GM18502 (cell line): ENCODE measurements around the gene EFNA4.

Experiments used
- ATAC-seq: cut with Tn5 transposase; IDR thresholded peaks from one replicate; pipeline ENCODE4 v1.9.1; 2021; ENCODE audit warnings: mild to moderate bottlenecking; ENCODE audit not compliant: unreplicated experiment, poor library complexity

EFNA4 gene

DNA sequence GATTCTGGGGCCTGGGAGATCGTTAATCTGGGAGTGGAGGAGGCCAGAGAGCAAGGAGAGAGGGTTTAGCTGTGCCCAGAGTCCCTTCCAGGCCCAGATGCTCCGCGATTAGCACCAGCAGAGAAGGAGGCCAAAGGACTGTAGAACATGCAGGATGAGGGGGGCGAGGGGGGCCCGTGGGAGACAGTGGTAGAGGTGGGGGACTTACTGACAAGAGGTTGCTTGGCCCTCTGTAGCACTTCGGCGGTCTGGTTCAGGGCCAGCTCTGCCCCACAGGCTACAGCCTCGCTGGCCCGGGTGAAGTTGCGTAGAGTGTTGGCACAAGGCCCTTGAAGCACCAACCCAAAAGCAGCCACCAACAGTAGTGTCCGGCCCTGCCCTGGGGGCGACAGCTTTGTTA is 30.7 kb upstream of the EFNA4 start:
- no peak for ATAC-seq

DNA sequence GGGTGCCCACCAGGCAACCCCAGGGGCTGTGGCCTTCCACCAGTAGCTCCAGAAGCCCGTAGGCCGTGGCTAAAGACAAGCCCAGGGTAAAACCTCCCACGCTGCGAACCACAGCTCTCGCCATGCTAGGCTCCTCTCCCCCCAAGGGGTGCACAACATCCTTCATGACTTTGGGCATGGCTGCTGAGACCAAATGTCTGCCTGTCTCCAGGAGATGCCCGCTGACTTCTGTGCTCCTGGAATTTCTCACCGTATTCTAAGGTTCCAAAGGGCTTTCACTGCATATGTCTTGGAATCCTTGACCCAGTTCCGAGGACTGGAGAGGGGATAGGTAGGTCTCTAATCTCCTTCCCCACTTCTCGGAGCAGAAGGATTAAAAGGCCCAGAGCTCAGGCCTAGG is 30.0 kb upstream of the EFNA4 start, which contains the start of the genes DCST1 and DCST2:
TSS of gene DCST1 (plus strand) at position 301 of the 400 bp plus-strand sequence. CDS start 213 bp downstream, outside the sequence.
TSS of gene DCST2 (minus strand) at position 258 of the 400 bp plus-strand sequence. CDS start at position 178, 80 bp downstream.
- no peak for ATAC-seq

DNA sequence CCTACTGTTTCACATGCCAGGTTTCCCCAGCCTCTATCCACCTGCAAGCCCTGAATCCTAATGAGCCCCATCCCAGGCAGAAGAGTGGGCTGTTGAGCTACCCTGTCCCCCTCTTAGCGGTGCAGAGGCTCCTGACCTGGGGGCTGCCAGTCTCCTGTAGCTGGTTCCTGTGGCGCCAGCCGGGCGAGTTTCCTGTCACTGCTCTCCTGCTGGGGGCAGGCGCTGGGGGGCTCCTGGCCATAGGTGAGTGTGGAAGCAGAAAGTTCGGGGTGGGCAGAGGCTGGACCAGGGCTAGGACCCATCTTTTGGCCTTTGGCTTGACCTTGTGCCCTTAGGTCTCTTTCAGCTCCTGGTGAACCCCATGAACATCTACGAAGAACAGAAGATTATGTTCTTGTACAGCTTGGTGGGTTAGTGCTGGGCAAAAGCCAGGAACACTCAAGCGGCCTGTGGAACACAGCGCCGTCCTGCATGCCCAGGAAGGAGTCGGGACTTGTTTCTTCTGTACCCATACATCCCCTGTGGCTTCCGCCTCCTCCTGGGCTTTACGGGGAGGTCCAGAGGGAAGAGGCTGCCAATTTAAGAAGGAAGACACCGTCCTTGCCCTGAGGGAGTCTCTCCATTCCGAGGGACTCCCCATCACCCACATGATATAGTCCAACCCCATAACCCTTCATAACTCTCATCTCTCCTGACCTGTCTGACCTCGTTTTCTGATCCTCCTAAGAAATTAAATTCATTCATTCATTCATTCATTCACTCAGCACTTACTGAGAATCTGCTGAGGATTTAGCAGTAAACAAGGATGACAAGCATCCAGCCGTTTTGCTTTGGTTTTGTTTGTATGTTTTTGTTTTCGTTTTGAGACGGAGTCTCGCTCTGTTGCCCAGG is 29.0 kb upstream of the EFNA4 start:
- no peak for ATAC-seq

DNA sequence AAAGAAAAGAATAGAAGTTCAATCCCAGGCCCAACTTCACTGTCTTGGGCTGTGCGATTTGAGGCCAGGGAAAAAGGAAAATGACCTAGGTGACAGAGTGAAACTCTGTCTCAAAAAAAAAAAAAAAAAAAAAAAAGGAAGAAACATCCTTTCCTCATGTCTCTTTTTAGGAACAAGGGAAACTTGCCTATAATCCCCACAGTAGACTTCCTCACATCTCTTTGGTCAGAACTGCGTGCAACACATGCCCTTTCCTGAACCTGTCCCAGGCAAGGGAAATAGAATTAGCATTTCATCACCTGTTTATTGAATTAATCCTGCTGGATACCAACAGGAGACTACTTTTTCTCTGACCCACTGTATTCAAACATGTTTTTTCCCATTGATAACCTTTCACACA is 27.6 kb upstream of the EFNA4 start:
- no peak for ATAC-seq

DNA sequence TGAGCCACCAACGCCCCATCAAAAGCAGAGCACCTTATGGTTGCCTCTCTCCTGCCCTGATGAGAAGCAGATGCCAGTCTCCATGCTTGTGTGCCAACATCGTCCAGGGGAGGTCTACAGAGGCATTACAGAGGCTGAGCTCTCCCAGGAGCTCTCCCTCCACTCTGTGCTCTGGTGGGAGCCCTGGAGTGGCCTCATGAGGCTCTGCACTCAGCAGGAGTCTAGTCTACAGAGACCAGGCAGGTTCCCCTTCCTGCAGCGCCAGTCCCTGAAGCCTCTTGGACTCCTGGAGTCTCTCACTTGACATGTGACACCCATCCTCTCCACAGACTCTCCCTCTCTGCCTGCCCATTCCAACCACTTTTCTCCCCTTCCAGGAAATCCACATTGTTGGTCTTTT is 26.5 kb upstream of the EFNA4 start:
- no peak for ATAC-seq

DNA sequence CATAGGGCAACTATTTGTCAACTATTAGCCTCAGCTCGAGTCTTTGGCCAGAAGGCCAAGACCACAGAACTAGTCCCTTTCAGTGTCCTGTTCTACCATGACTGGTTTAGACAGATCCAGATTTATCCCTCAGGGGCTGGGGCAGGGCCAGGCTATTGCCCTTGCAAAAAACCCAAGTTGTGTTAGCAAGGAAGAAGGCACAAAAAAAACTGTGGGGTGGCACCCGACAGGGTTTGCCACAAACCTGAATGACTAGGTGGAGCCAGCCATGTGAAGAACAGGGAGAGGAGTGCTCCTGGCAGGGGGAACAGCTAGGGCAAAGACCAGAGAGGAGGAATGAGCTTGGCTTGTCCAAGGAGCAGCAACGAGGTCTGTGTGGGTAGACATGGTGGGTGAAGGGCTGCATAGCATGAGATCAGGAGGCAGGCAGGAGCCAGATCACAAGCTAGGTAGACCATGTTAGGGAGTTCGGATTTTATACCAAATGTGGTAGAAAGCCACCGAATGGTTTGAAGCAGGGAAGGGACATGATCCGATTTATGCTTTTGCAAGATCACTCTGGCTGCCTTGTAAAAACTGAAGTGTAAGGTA is 25.6 kb upstream of the EFNA4 start:
- no peak for ATAC-seq

DNA sequence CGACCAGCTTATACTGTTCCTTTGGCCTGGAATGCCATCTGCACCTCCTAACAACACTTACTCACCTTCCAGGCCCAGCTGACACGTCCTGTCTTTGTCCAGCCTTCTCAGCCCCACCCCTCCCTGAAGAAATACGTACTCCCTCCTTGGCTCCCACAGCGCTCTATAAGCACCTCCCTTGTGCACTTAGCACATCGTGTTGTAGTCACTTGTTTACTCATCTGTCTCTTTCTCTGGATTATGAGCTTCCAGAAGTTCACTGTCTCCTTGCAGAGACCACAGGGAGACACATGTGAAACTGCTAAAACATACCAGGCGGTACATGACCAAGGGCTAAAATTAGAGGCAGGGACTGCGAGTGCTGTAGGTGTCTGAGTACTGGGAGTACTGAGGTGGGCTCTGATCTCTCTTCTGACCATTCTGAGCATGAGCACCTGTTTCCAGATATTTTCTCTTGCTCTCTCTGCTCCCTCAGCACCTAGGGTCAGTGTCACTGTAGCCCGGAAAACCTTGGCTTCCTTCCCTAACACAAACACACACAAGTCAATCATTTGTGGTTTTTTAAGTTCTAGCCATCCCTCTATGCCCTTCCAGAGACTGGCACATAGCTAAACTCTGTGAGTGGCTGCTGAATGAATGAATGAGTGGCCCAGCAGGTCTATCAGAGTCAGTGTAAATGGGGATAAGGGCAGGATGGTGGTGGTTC is 24.8 kb upstream of the EFNA4 start:
- no peak for ATAC-seq

DNA sequence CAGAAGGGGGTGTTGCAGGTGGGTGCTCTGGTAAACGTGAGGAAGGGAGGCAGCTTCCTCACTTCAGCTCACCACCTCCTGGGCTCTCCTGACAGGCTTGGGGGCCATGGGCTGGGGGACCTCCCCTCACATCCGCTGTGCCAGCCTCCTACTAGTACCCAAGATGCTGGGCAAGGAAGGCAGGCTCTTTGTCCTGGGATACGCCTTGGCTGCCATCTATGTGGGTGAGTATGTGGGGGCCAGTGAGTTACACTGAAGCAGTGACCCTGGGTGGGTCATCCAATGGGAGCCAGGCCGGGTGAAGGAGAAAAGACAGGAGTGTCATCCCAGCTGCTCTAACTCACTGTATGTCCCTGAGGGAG is 24.3 kb upstream of the EFNA4 start:
- ATAC-seq = no peak

DNA sequence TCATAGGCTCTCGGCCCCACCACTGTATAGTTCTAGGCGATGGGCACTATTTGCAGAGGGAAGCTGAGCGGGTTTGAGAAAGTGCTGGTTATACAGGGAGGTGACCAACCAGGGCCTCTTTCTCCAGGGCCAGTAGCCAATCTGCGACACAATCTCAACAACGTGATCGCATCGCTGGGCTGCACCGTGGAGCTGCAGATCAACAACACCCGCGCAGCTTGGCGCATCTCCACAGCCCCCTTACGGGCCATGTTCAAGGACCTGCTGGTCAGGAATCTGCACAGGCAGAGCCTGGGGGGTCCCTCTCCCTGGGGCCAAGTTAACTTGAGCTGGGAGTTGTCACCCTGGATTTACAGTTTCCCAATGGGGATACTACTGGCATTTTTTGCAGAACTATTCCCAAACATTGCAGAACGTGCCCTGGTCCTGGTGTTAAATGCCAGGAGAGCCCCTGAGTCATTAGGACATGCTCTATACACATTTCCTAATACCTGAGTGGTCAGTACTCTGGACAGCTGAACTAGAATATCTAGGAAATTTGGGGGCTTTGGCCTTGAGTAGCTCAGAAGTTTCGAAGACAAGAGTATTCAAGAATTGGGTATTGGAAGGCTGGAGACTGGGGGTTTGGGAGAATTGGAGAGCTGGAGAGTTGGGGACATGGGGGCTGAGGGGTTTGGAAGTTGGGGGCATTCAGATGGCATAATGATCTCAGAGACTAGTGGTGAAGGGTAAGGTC is 23.0 kb upstream of the EFNA4 start:
- no peak for ATAC-seq

DNA sequence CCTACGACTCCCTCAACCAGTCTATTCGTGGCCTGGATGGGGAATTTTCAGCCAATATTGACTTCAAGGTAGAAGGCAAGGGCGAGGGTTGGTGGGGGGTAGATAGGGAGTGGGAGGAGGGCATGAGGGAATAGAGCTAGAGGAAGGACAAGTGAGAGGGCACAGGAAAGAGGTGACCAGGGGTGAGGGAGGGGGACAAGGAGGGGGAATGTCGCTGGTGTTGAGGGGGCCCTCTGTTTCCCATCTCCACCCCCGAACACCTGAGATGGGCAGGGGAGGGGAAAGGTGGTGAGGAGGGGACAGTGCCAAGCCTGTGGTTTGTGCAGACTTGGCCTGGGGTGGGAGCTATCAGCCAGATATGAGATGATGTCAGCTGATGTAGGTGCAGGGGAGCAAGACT is 20.8 kb upstream of the EFNA4 start:
- ATAC-seq = no peak

DNA sequence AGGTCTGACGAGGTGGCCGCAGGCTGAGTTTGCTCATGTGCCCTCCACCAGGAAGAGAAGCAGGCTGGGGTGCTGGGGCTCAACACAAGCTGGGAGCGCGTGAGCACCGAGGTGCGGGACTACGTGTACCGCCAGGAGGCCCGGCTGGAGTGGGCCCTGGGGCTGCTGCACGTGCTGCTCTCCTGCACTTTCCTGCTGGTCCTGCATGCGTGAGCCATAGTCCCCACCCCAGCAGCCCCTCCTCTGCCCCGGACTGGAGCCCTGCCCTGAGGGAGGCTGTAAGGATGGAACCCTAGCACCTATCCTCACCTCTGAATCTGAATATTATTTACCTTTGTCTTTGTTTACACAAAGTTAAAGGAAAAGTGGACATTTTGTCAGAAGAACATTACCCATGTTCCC is 20.2 kb upstream of the EFNA4 start:
- ATAC-seq = no peak

DNA sequence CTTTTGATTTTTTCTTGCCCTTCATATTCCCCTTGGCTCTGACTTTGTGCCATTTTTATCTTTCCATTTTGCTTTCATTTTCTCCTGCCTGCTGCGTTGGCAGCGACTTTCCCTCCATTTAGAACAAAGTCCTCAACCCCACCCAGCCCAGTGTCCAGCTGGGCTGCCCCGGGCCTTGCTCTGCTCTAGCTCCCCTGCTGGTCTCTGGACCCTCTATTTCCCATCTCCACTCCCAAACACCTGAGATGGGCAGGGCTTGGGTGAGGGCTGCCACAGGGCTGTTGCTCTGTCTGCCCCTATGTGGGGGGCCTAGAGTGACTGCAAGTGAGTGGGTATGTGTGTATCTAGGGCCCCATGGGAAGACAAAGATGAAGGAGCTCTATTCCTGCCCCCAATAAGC is 19.7 kb upstream of the EFNA4 start:
- no peak for ATAC-seq

DNA sequence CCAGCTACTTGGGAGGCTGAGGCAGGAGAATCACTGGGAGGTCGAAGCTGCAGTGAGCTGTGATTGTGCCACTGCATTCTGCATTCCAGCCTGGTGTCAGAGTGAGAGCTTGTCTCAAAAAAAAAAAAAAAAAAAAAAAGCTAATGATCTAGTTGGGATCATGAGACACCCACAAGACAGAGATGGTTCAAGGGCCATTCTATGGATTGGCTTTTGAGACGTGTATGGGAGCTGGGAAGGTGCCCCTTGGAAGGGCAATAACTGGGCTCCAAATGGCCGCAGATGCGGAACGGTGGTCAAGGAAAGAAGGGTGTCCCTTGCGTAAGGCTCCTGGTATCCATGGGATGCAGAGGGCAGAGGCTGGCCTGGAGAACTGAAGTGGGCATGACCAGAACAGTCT is 19.2 kb upstream of the EFNA4 start:
- ATAC-seq = no peak

DNA sequence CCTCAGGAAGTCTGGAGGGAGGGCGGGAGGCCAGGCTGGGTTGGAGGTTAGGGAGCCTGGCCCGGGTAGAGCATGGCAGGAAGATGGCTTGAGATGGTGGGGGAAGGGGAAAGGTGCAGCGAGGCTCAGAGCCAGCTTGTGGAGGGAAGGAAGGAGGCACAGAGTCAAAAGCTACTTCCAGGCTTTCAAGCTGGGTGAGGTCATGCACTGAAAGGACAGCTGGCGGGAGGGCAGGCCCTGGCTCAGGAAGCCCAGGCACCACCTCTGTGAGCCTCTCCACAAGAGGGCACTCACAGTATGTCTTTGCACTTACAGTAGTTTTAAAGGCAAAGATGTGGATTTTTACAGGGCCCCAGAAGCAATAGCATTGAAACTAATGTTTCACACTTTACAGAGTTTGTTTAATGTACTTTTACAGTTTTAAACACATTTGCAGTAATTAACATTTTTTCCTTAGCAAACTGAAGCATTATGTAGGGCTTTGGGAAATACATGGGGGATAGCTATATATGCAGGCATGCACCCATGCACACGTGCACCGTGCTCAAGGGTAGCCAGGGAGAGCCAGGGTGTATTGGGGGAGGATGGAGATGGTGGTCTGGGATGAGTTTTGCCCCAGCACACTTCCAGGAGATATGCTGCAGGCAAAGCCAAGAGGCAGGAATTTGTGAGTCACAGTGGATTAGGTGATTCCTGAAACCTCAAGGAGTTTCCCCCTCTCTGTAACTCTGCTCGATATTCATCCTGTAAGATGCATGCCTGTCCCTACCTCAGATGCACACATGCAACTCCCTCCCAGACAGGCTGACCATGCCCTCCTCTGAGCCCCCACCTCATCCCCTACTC is 18.5 kb upstream of the EFNA4 start:
- ATAC-seq = no peak

DNA sequence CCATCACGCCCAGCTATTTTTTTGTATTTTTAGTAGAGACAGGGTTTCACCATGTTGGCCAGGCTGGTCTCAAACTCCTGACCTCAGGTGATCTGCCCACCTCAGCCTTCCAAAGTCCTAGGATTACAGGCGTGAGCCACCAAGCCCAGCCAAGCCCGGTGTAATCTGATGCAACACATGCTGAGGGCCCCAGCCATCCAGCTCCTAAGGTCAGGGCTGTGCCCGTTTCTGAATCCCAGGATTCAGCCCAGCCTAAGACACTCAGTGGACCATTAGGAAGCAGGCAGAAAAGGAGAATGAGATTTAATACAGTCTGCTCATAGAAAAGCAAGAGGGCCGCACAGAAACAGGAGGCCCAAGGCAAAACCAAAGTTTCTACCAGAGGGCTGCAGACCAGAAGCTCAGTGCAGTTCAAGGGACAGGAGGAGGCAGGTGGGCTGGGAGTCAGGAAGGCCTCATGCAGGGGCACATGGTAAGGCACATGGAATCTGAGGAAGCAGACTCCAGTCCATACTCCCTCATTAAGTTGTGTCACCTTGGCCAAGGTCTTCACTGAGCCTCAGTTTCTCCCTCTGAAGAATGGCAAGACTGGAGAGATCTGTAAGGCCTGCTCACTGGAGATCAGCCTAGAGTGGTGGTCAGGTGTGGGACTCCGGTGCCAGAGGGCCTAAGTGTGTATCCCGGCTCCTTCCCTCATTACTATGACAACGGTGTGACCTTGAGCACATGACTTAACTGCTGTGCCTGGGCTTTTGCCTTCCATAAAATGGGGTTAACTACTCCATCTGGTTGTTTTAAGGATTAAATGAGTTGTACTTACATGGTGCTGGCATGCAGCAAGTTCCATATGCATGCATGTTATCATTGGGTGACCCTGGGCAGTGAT is 14.8 kb upstream of the EFNA4 start:
- ATAC-seq = no peak

DNA sequence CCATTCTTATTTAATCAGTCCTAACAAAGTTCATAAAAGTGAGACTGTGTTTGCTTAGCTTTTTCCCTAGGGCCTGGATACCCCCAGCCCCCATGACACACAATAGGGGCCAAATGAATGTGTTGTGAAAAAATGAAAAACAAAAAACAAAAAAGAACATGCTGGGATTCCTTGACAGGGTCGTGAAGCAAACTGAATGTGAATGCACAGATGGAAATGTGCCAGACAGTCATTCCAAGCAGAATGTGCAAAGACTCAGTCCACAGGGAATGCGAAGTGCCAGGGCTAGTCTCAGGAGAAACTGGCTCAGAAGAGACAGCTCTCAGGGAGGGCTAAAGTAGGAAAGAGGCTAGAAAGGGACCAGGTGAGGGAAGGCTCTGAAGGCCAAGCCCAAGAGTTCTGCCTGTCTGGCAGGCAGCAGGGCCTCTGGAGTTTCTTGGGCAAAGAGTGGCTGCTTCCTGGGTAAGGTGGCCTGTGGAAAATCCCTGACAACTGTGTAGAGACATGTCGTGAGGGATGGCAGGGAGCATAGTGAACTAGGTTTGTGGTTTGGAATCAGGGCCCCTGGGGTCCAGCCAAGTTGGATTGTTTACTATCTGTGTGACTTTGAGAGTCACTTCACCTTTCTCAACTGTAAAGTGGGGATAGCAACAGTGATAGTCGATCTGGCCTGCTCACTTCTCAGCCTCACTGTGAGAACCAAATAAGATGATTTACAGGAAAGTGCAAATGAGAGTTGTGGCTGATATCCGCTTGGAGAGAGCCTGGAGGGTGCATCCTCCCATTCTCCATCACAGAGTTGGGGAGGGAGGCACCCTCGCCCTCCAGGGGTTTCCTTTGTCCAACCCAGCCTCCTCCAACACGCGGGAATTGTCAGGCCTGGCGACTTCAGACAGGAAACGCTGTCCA is 13.6 kb upstream of the EFNA4 start:
- no peak for ATAC-seq

DNA sequence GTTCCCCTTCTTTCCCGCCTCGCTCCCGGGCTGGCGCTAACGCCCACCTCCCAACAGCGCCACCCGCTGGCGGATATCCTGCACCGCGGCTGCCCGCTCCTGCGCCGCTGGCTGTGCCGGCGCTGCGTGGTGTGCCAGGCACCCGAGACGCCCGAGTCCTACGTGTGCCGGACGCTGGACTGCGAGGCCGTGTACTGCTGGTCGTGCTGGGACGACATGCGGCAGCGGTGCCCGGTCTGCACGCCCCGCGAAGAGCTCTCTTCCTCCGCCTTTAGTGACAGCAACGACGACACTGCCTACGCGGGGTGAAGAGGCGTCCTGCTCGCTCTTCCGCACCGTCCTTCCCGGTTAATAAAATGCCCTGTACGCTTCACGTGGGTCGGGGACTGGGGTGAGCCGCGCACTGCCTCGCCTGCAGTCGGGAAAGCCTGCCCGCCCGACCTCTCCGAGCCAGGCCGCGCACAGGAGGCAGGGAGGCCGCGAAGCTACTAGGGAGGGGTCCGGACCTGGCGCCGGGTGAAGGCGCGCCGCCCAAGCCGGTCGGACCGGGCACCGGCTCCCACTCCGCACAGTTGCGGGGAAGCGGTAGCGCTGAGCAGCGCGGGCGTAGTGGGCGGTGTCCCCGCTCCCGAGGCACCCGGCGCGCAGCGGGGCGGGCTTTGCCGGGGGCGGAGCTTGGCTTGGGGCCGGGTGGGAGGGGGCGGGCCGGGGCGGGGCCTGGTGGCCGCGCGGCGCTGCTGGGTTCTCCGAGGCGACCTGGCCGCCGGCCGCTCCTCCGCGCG is 12.8 kb upstream of the EFNA4 start, which contains the start of gene ADAM15:
TSS of gene ADAM15 (plus strand) at position 757 of the 782 bp plus-strand sequence. CDS start 71 bp downstream, outside the sequence.
- peak; percentile 66 for ATAC-seq
